IPS-20b (cell line): Measurements from ENCODE around the gene DPY19L3.
A peak's percentile ranks its signal among the peaks of the same experiment; 100 is the strongest.

ENCODE experiments used
- H3K27ac ChIP-seq: one replicate; pipeline ENCODE4 v1.5.1; 2013; ENCODE audit warnings: low read length
- H3K27me3 ChIP-seq: 2 replicates; pipeline ENCODE4 v1.6.1; 2013; ENCODE audit warnings: mild to moderate bottlenecking, low read length, inconsistent platforms; ENCODE audit not compliant: insufficient read depth
- H3K36me3 ChIP-seq: 2 replicates; pipeline ENCODE4 v1.6.1; 2013; ENCODE audit warnings: low read depth, mild to moderate bottlenecking, inconsistent platforms, low read length, moderate library complexity; ENCODE audit not compliant: insufficient read depth
- H3K4me1 ChIP-seq: 2 replicates; pipeline ENCODE4 v1.6.1; 2013; ENCODE audit warnings: mild to moderate bottlenecking, control low read depth, inconsistent platforms, low read length, moderate library complexity; ENCODE audit not compliant: insufficient read depth
- H3K4me3 ChIP-seq: 2 replicates; pipeline ENCODE4 v1.5.1; 2013; ENCODE audit warnings: mild to moderate bottlenecking, low read length, inconsistent platforms
- H3K9ac ChIP-seq: 2 replicates; pipeline ENCODE4 v1.6.1; 2013; ENCODE audit warnings: low read depth, mild to moderate bottlenecking, inconsistent platforms, low read length, moderate library complexity
- H3K9me3 ChIP-seq: 2 replicates; pipeline ENCODE4 v1.6.1; 2013; ENCODE audit warnings: mild to moderate bottlenecking, low read depth, low read length, inconsistent platforms; ENCODE audit not compliant: insufficient read depth

DPY19L3 gene

GRCh38 chr19:32403291-32403995 lies 2.1 kb upstream of the DPY19L3 start:
- H3K27me3 ChIP-seq = no peaks in the 10 kb centered on the region
- H3K9ac ChIP-seq = peak overlapping the region; percentile 92; the same call in 1 of the 2 replicates
- peak overlapping the region; percentile 79 for H3K4me3 ChIP-seq
- no peaks in the 10 kb centered on the region for H3K9me3 ChIP-seq
- H3K27ac ChIP-seq = no peak overlapping the region
- peaks cover 14% of the 10 kb centered on the region; the same call in 1 of the 2 replicates for H3K4me1 ChIP-seq
- H3K36me3 ChIP-seq = peaks cover 13% of the 10 kb centered on the region

- Histone ChIP-seq H3K4me3 (peak overlapping the region; percentile 79), H3K27me3 (no peaks in the 10 kb centered on the region), H3K9me3 (no peaks in the 10 kb centered on the region), H3K36me3 (peaks cover 22% of the 10 kb centered on the region), H3K4me1 (peaks cover 14% of the 10 kb centered on the region; the same call in 1 of the 2 replicates), H3K27ac (peak overlapping the region; percentile 90), H3K9ac (peak overlapping the region; percentile 92)
Observed at GRCh38 chr19:32404213-32404932, 1.2 kb upstream of the DPY19L3 start.

- Histone ChIP-seq H3K36me3 (peaks cover 28% of the 10 kb centered on the region), H3K4me3 (peak overlapping the region; percentile 79), H3K9ac (peak overlapping the region; percentile 92), H3K27ac (peak overlapping the region; percentile 90), H3K27me3 (no peaks in the 10 kb centered on the region), H3K9me3 (no peaks in the 10 kb centered on the region), H3K4me1 (peaks cover 14% of the 10 kb centered on the region; the same call in 1 of the 2 replicates)
Observed at GRCh38 chr19:32404933-32405430, 588 bp upstream of the DPY19L3 start.

- Histone ChIP-seq H3K9me3 (no peaks in the 10 kb centered on the region), H3K4me3 (peak overlapping the region; percentile 79), H3K9ac (peak overlapping the region; percentile 77; the same call in 1 of the 2 replicates), H3K4me1 (peaks cover 14% of the 10 kb centered on the region; the same call in 1 of the 2 replicates), H3K27me3 (no peaks in the 10 kb centered on the region), H3K36me3 (peaks cover 41% of the 10 kb centered on the region), H3K27ac (no peak overlapping the region)
Observed at GRCh38 chr19:32406161-32407003, 812 bp downstream of the DPY19L3 start.

GRCh38 chr19:32407004-32407992 lies 1.7 kb downstream of the DPY19L3 start:
- peaks cover 14% of the 10 kb centered on the region; the same call in 1 of the 2 replicates for H3K4me1 ChIP-seq

GRCh38 chr19:32415246-32415645 lies 9.7 kb downstream of the DPY19L3 start:
- H3K9me3 ChIP-seq = no peaks in the 10 kb centered on the region
- no peak overlapping the region for H3K4me3 ChIP-seq
- no peak overlapping the region for H3K9ac ChIP-seq
- no peak overlapping the region for H3K27ac ChIP-seq
- no peaks in the 10 kb centered on the region for H3K4me1 ChIP-seq
- peaks cover 74% of the 10 kb centered on the region for H3K36me3 ChIP-seq
- H3K27me3 ChIP-seq = no peaks in the 10 kb centered on the region

More at GRCh38 chr19:32407004-32407992, 1.7 kb downstream of the DPY19L3 start:
- Histone ChIP-seq H3K27me3 (no peaks in the 10 kb centered on the region), H3K27ac (no peak overlapping the region), H3K9ac (peak overlapping the region; percentile 77; the same call in 1 of the 2 replicates), H3K9me3 (no peaks in the 10 kb centered on the region), H3K36me3 (peaks cover 50% of the 10 kb centered on the region), H3K4me3 (peak overlapping the region; percentile 79)

GRCh38 chr19:32415669-32416068 lies 10.1 kb downstream of the DPY19L3 start:
- no peaks in the 10 kb centered on the region for H3K27me3 ChIP-seq
- H3K9ac ChIP-seq = no peak overlapping the region
- H3K4me3 ChIP-seq = no peak overlapping the region
- peaks cover 74% of the 10 kb centered on the region for H3K36me3 ChIP-seq
- H3K4me1 ChIP-seq = no peaks in the 10 kb centered on the region
- H3K27ac ChIP-seq = no peak overlapping the region
- no peaks in the 10 kb centered on the region for H3K9me3 ChIP-seq

- H3K27ac ChIP-seq = no peak overlapping the region
- no peaks in the 10 kb centered on the region for H3K4me1 ChIP-seq
- H3K4me3 ChIP-seq = no peak overlapping the region
- no peaks in the 10 kb centered on the region for H3K27me3 ChIP-seq
- H3K36me3 ChIP-seq = peaks cover 74% of the 10 kb centered on the region
- no peaks in the 10 kb centered on the region for H3K9me3 ChIP-seq
- no peak overlapping the region for H3K9ac ChIP-seq
Observed at GRCh38 chr19:32416749-32417456, 11.3 kb downstream of the DPY19L3 start.

- H3K9me3 ChIP-seq = no peaks in the 10 kb centered on the region
- H3K36me3 ChIP-seq = peaks cover 72% of the 10 kb centered on the region
- no peak overlapping the region for H3K27ac ChIP-seq
- no peak overlapping the region for H3K4me3 ChIP-seq
- no peaks in the 10 kb centered on the region for H3K27me3 ChIP-seq
- no peaks in the 10 kb centered on the region for H3K4me1 ChIP-seq
- H3K9ac ChIP-seq = no peak overlapping the region
Observed at GRCh38 chr19:32418155-32418554, 12.6 kb downstream of the DPY19L3 start.
